HEK293 (cell line): ENCODE data around the gene THEM5.

Experiments
- CTCF ChIA-PET: fragments of 350-600 bp; formaldehyde crosslinking; extraction: SDS; loops from one replicate; lab custom pipeline; 2021; ENCODE audit warnings: antibody characterized with exemption; lab: Yijun Ruan, JAX
- POLR2A ChIA-PET: fragments of 300-600 bp; formaldehyde crosslinking; extraction: SDS; loops from one replicate; lab custom pipeline; 2020; ENCODE audit warnings: antibody characterized with exemption, inconsistent platforms; lab: Yijun Ruan, JAX
- H3K27ac ChIP-seq: fragments of 200-500 bp; sonication (Bioruptor generic); 2 replicates; pipeline ENCODE4 v1.5.1; 2014; ENCODE audit warnings: low read depth, low read length, control low read depth, inconsistent platforms; ENCODE audit errors: extremely low read depth
- H3K36me3 ChIP-seq, 2 experiments: fragments of 200-500 bp in 1 of 2; sonication (Bioruptor generic) in 1 of 2; 1 replicate in 1 of 2; 2 replicates in 1 of 2; pipeline ENCODE4 v1.5.1; 2014 to 2017; ENCODE audit warnings: inconsistent platforms in 2 of 2, low read length in 2 of 2; ENCODE audit not compliant: control insufficient read depth in 2 of 2, insufficient read depth in 1 of 2
- H3K4me1 ChIP-seq: fragments of 200-500 bp; sonication (Bioruptor generic); 2 replicates; pipeline ENCODE4 v1.5.1; 2014; ENCODE audit warnings: mild to moderate bottlenecking, low read length, inconsistent platforms; ENCODE audit not compliant: control insufficient read depth, insufficient read depth
- H3K4me3 ChIP-seq: 2 replicates; pipeline ENCODE4 v1.5.1; 2011; ENCODE audit warnings: low read depth, mild to moderate bottlenecking, control low read depth, low read length, moderate library complexity
- H3K9me3 ChIP-seq: fragments of 200-500 bp; sonication (Bioruptor generic); 2 replicates; pipeline ENCODE4 v1.5.1; 2014; ENCODE audit warnings: low read depth, low read length, inconsistent platforms; ENCODE audit not compliant: control insufficient read depth, insufficient read depth
- PRDM1 ChIP-seq: fragments of 450-650 bp; formaldehyde crosslinking; IDR thresholded peaks from 2 replicates; pipeline ENCODE4; 2016; ENCODE audit warnings: missing biosample characterization, missing genetic modification characterization
- SP7 ChIP-seq: fragments of 450-650 bp; formaldehyde crosslinking; IDR thresholded peaks from 2 replicates; pipeline ENCODE4 v1.5.1; 2016; ENCODE audit warnings: missing biosample characterization, missing genetic modification characterization
- ZBTB17 ChIP-seq: fragments of 450-650 bp; formaldehyde crosslinking; IDR thresholded peaks from 2 replicates; pipeline ENCODE4 v1.5.1; 2016; ENCODE audit warnings: missing biosample characterization, missing genetic modification characterization
- ZBTB6 ChIP-seq: fragments of 450-650 bp; formaldehyde crosslinking; IDR thresholded peaks from 2 replicates; pipeline ENCODE4 v1.5.1; 2017; ENCODE audit warnings: missing biosample characterization, missing genetic modification characterization
- ZFHX2 ChIP-seq: fragments of 450-650 bp; formaldehyde crosslinking; conservative IDR thresholded peaks from 2 replicates; pipeline ENCODE4 v1.5.1; 2016; ENCODE audit warnings: missing biosample characterization, missing genetic modification characterization
- ZIC2 ChIP-seq: fragments of 450-650 bp; formaldehyde crosslinking; IDR thresholded peaks from 2 replicates; pipeline ENCODE4 v1.5.1; 2016; ENCODE audit warnings: missing biosample characterization, missing genetic modification characterization
- ZNF132 ChIP-seq: fragments of 450-650 bp; formaldehyde crosslinking; IDR thresholded peaks from 2 replicates; pipeline ENCODE4 v1.5.1; 2017; ENCODE audit warnings: missing biosample characterization, missing genetic modification characterization, borderline replicate concordance
- ZNF16 ChIP-seq: fragments of 450-650 bp; formaldehyde crosslinking; IDR thresholded peaks from 2 replicates; pipeline ENCODE4 v1.5.1; 2016; ENCODE audit warnings: low read depth, missing biosample characterization, missing genetic modification characterization
- ZNF394 ChIP-seq: fragments of 450-650 bp; formaldehyde crosslinking; IDR thresholded peaks from 2 replicates; pipeline ENCODE4 v1.5.1; 2016; ENCODE audit warnings: missing biosample characterization, missing genetic modification characterization, mild to moderate bottlenecking, moderate library complexity, borderline replicate concordance
- ZNF398 ChIP-seq: fragments of 450-650 bp; formaldehyde crosslinking; IDR thresholded peaks from 2 replicates; pipeline ENCODE4 v1.5.1; 2017; ENCODE audit warnings: missing biosample characterization, missing genetic modification characterization
- ZNF473 ChIP-seq: fragments of 450-650 bp; formaldehyde crosslinking; IDR thresholded peaks from 2 replicates; pipeline ENCODE4 v1.5.1; 2017; ENCODE audit warnings: missing biosample characterization, missing genetic modification characterization
- ZNF555 ChIP-seq: fragments of 450-650 bp; formaldehyde crosslinking; conservative IDR thresholded peaks from 2 replicates; pipeline ENCODE4 v1.5.1; 2017; ENCODE audit warnings: missing biosample characterization, mild to moderate bottlenecking, missing genetic modification characterization, inconsistent platforms
- ZNF791 ChIP-seq: fragments of 450-650 bp; formaldehyde crosslinking; IDR thresholded peaks from 2 replicates; pipeline ENCODE4 v1.5.1; 2016; ENCODE audit warnings: missing biosample characterization, missing genetic modification characterization
- ZSCAN30 ChIP-seq: fragments of 450-650 bp; IDR thresholded peaks from 2 replicates; pipeline ENCODE4 v1.5.1; 2018; ENCODE audit warnings: missing biosample characterization, mild to moderate bottlenecking, missing genetic modification characterization, moderate library complexity
- TF ChIP-seq, protein P1 (sequence below): fragments of 450-650 bp; formaldehyde crosslinking; IDR thresholded peaks from 2 replicates; pipeline ENCODE4 v1.5.1; 2016; ENCODE audit warnings: missing biosample characterization, missing genetic modification characterization, borderline replicate concordance
- TF ChIP-seq, protein P2 (sequence below): fragments of 450-650 bp; formaldehyde crosslinking; IDR thresholded peaks from 2 replicates; pipeline ENCODE4 v1.5.0; 2017; ENCODE audit warnings: missing biosample characterization, missing genetic modification characterization, borderline replicate concordance

The THEM5 gene

GRCh38 chr1:151831256-151831591 is 22.3 kb downstream of the THEM5 start:
- Histone ChIP-seq H3K4me3 (no peak overlapping the region), H3K4me1 (peaks cover 2% of the 10 kb centered on the region), H3K36me3 (no peaks in the 10 kb centered on the region), H3K9me3 (no peaks in the 10 kb centered on the region)
- POLR2A ChIA-PET, result interaction anchor here (0.6 to 0.7 kb wide), 2 partner anchors 126 to 449 kb away, joined by 4 read pairs; no protein-coding TSS in a partner anchor
- CTCF ChIA-PET, result no interaction called here
- TF ChIP-seq ZNF555 (tag by site-specific recombination) (no peak), ZNF473 (tag by site-specific recombination) (no peak), ZBTB6 (no peak), ZBTB17 (tag by site-specific recombination) (no peak), SP7 (no peak), ZNF791 (tag by site-specific recombination) (no peak), ZNF132 (tag by site-specific recombination) (no peak), ZNF394 (tag by site-specific recombination) (peak; percentile 40; the same call in 1 of the 2 replicates), ZSCAN30 (tag by site-specific recombination) (no peak), PRDM1 (peak; percentile 54)
- TF ChIP-seq, protein P1, sequence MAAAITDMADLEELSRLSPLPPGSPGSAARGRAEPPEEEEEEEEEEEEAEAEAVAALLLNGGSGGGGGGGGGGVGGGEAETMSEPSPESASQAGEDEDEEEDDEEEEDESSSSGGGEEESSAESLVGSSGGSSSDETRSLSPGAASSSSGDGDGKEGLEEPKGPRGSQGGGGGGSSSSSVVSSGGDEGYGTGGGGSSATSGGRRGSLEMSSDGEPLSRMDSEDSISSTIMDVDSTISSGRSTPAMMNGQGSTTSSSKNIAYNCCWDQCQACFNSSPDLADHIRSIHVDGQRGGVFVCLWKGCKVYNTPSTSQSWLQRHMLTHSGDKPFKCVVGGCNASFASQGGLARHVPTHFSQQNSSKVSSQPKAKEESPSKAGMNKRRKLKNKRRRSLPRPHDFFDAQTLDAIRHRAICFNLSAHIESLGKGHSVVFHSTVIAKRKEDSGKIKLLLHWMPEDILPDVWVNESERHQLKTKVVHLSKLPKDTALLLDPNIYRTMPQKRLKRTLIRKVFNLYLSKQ (tag by site-specific recombination), result no peak
- TF ChIP-seq, all 188 proteins: peak for 2
- H3K27ac ChIP-seq, result no peak overlapping the region

GRCh38 chr1:151830055-151830454 is 23.5 kb downstream of the THEM5 start:
- CTCF ChIA-PET, result interaction anchor here (0.6 to 0.7 kb wide), 3 partner anchors 12 to 489 kb away, joined by 3 read pairs; no protein-coding TSS in a partner anchor
- Histone ChIP-seq H3K4me1 (peaks cover 2% of the 10 kb centered on the region), H3K27ac (no peak overlapping the region)
- peak; percentile 45; the same call in 1 of the 2 replicates for TF ChIP-seq ZNF398 (tag by site-specific recombination)
- no peak for TF ChIP-seq ZNF16 (tag by site-specific recombination)
- TF ChIP-seq, all 188 proteins: peak for 1
- POLR2A ChIA-PET, result interaction anchor here (0.7 kb wide), 1 partner anchor 547 kb away, joined by 4 read pairs; no protein-coding TSS in a partner anchor
- Histone ChIP-seq H3K9me3 (no peaks in the 10 kb centered on the region), H3K36me3 (no peaks in the 10 kb centered on the region), H3K4me3 (no peak overlapping the region)

- ChIA-PET POLR2A (no interaction called here), CTCF (interaction anchor here (0.6 to 0.7 kb wide), 2 partner anchors 12 to 13 kb away, joined by 3 read pairs; no protein-coding TSS in a partner anchor)
- no peaks in the 10 kb centered on the region for H3K36me3 ChIP-seq
- no peaks in the 10 kb centered on the region for H3K9me3 ChIP-seq
- H3K4me3 ChIP-seq, result no peak overlapping the region
- H3K4me1 ChIP-seq, result peaks cover 2% of the 10 kb centered on the region
- no peak overlapping the region for H3K27ac ChIP-seq
- TF ChIP-seq ZIC2 (tag by site-specific recombination), result peak; percentile 21; the same call in 1 of the 2 replicates
- TF ChIP-seq, protein P2, sequence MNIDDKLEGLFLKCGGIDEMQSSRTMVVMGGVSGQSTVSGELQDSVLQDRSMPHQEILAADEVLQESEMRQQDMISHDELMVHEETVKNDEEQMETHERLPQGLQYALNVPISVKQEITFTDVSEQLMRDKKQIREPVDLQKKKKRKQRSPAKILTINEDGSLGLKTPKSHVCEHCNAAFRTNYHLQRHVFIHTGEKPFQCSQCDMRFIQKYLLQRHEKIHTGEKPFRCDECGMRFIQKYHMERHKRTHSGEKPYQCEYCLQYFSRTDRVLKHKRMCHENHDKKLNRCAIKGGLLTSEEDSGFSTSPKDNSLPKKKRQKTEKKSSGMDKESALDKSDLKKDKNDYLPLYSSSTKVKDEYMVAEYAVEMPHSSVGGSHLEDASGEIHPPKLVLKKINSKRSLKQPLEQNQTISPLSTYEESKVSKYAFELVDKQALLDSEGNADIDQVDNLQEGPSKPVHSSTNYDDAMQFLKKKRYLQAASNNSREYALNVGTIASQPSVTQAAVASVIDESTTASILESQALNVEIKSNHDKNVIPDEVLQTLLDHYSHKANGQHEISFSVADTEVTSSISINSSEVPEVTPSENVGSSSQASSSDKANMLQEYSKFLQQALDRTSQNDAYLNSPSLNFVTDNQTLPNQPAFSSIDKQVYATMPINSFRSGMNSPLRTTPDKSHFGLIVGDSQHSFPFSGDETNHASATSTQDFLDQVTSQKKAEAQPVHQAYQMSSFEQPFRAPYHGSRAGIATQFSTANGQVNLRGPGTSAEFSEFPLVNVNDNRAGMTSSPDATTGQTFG (tag by site-specific recombination), result no peak
- TF ChIP-seq ZFHX2 (tag by site-specific recombination), result 0 out of 2 replicates have a peak, but pooled peaks have one; percentile 5
Measured at GRCh38 chr1:151829352-151830046, 24.0 kb downstream of the THEM5 start.
